SH-SY5Y (cell line): ENCODE results near the gene RTEL1.

Experiments used
- GATA2 ChIP-seq: IDR thresholded peaks from 2 replicates; pipeline ENCODE4 v1.6.1; 2011; ENCODE audit warnings: mild to moderate bottlenecking, low read depth, low read length
- GATA3 ChIP-seq: IDR thresholded peaks from 2 replicates; pipeline ENCODE4 v1.6.1; 2011; ENCODE audit warnings: low read depth, mild to moderate bottlenecking, low read length, moderate library complexity

Gene RTEL1

DNA sequence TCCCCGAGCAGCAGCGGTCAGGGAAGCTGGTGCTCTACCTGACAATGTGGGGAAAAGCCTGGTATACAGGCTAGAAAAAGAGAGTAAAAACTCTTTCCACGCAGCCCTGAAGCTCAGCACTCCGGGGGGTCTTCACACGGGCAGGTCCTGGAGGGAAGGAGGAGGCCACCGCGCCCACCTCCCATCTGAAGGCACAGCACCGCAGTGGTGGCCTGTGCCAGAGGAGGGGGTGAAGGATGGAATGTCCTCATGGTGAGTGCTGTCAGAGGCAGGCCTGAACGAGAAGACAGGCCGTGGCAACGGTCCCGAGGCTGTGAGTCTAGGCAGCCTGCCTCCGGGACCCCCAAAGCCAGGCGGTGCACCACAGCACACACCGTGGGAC lies 87.3 kb downstream of the RTEL1 start:
- TF ChIP-seq GATA2 (no peak), GATA3 (no peak)
